Adrenal gland (tissue), 12 donors: ENCODE results near the gene ARL15. TPM values are rescaled to one million over a fixed set of nuclear protein-coding genes. Genes with fewer than 3 reads are reported as not detected.

ENCODE experiments used
- DNase-seq, 7 donors: peaks; one replicate each; pipeline ENCODE4 v3.0.0-alpha.2; 2019 to 2020
- H3K27ac ChIP-seq, 5 donors: fragments of 200-600 bp; sonication (generic) in 4 of 5; 1 replicate in 3 of 5; 2 replicates in 2 of 5; pipeline versions ENCODE4 v1.5.1 to v1.8.0; 2016 to 2020; ENCODE audit warnings: mild to moderate bottlenecking in 1 of 5
- H3K27me3 ChIP-seq: fragments of 200-600 bp; 2 replicates; pipeline ENCODE4 v1.8.0; 2021
- H3K36me3 ChIP-seq, 2 donors: fragments of 200-600 bp; replicated peaks in 1 of 2; 1 replicate in 1 of 2; 2 replicates in 1 of 2; pipeline versions ENCODE4 v1.5.1 to v1.8.0; 2018 to 2022
- H3K4me1 ChIP-seq, 2 donors: fragments of 200-600 bp; replicated peaks in 1 of 2; 1 replicate in 1 of 2; 2 replicates in 1 of 2; pipeline versions ENCODE4 v1.5.1 to v1.8.0; 2018 to 2021
- H3K4me3 ChIP-seq, 4 donors: fragments of 200-600 bp; sonication (generic) in 3 of 4; one replicate each; pipeline ENCODE4 v1.5.1; 2016 to 2018
- H3K9me3 ChIP-seq, 3 donors: fragments of 200-600 bp; sonication (generic) in 1 of 3; replicated peaks in 1 of 3; 1 replicate in 2 of 3; 2 replicates in 1 of 3; pipeline versions ENCODE4 v1.5.1 to v1.8.0; 2016 to 2021
- CTCF ChIP-seq, 6 experiments: fragments of 450-650 bp in 4 of 6; fragments of 200-600 bp in 2 of 6; sonication (generic) in 1 of 6; IDR thresholded peaks; 1 replicate in 5 of 6; 2 replicates in 1 of 6; pipeline versions ENCODE4 v1.5.1 to v1.8.0; 2016 to 2021; ENCODE audit warnings: antibody characterized with exemption in 6 of 6, mild to moderate bottlenecking in 2 of 6, moderate library complexity in 1 of 6
- POLR2A ChIP-seq, 2 donors: fragments of 450-650 bp; IDR thresholded peaks; one replicate each; pipeline ENCODE4 v1.6.1; 2017; ENCODE audit warnings: antibody characterized with exemption in 2 of 2, mild to moderate bottlenecking in 2 of 2, moderate library complexity in 1 of 2
- WGBS, 4 donors: extraction: QIAGEN DNeasy Blood & Tissue Kit in 2 of 4; methylation state at CpG; one replicate each; pipeline versions ENCODE4 v1.1.5 to v1.1.7; 2013 to 2017; 5-methylcytosine and 5-hydroxymethylcytosine counted together
- intact Hi-C, 2 donors: fragments of 100-400 bp; cut with DNase I; formaldehyde crosslinking; loops; one replicate each; pipeline versions ENCODE4 v1.14.1 to v1.15.0; 2022 to 2023
- polyA plus RNA-seq, 3 donors: library from polyadenylated mRNA; stranded (reverse); fragments of 200-250 nt in 2 of 3; fragments of 350-450 nt in 1 of 3; fragmentation: Illumina TruSeq in 1 of 3; extraction: RNeasy Lipid Tissue Mini Kit (QIAGEN cat#74804) in 1 of 3; gene quantifications; one replicate each; pipeline ENCODE4 v1.2.3, GENCODE V29; 2013 to 2014
- total RNA-seq, 9 donors: library from RNA; depleted of rRNA in 4 of 9; stranded (reverse); fragments of >200 nt in 4 of 9; fragments of 120-200 nt in 1 of 9; fragmentation: NEBNext Ultra II Directional in 1 of 9; extraction: Animal tissue kit (Norgen Biotek cat#: 25700) in 1 of 9; gene quantifications; one replicate each; pipeline versions ENCODE4 v1.1.0 to v1.2.4, GENCODE V29; 2013 to 2023
- donor health status: healthy with polysubstance abuse.
- donor health status: Bipolar disorder and iron deficiency.
- donor health status: DM: yes; HTN: yes; CAD: no.
- donor health status: DM: no; HTN: no; CAD: no.
- donor health status: DM: no; HTN: no; CAD: no.
- donor health status: DM: yes; HTN: yes; CAD: no.

ARL15 gene
- total and polyA plus RNA-seq, 12 donors: 12.1 to 85.6 (median 38.9) TPM

GRCh38 chr5:53991942-53992341 lies 318.4 kb downstream of the ARL15 start:
- no peak overlapping the region for H3K27ac ChIP-seq
- intact Hi-C loops: no loop called here
- H3K36me3 ChIP-seq: no peaks in the 10 kb centered on the region
- TF ChIP-seq POLR2A (IDR thresholded peaks at IDR 0.05) (no peak), CTCF (IDR thresholded peaks at IDR 0.05) (peak in 4 of 6 experiments; percentile 33 to 37 (median 34))
- 87 to 97% (median 97%) methylated on average over 4 of the region's 4 CpGs for WGBS, 4 donors
- no peak overlapping the region for H3K4me3 ChIP-seq
- peaks cover 0 to 8% of the 10 kb centered on the region in 2 donors for H3K4me1 ChIP-seq
- DNase-seq: no peak
- H3K9me3 ChIP-seq: no peaks in the 10 kb centered on the region
- no peaks in the 10 kb centered on the region for H3K27me3 ChIP-seq

GRCh38 chr5:53987101-53987500 lies 323.3 kb downstream of the ARL15 start:
- Histone ChIP-seq H3K4me3 (no peak overlapping the region), H3K36me3 (no peaks in the 10 kb centered on the region), H3K4me1 (peaks cover 0 to 8% of the 10 kb centered on the region in 2 donors), H3K27me3 (no peaks in the 10 kb centered on the region), H3K9me3 (no peaks in the 10 kb centered on the region), H3K27ac (no peak overlapping the region)
- 90 to 98% (median 95%) methylated on average over 3 of the region's 3 CpGs for WGBS, 4 donors
- intact Hi-C loops: no loop called here
- no peak for TF ChIP-seq CTCF (IDR thresholded peaks at IDR 0.05)
- no peak for TF ChIP-seq POLR2A (IDR thresholded peaks at IDR 0.05)
- no peak for DNase-seq

GRCh38 chr5:53985796-53986195 lies 324.6 kb downstream of the ARL15 start:
- no peak for DNase-seq
- intact Hi-C loops: no loop called here
- H3K36me3 ChIP-seq: no peaks in the 10 kb centered on the region

GRCh38 chr5:53984971-53985370 lies 325.4 kb downstream of the ARL15 start:
- TF ChIP-seq POLR2A (IDR thresholded peaks at IDR 0.05): no peak
- TF ChIP-seq CTCF (IDR thresholded peaks at IDR 0.05): no peak
- Histone ChIP-seq H3K4me1 (peaks cover 0 to 8% of the 10 kb centered on the region in 2 donors), H3K4me3 (no peak overlapping the region), H3K36me3 (no peaks in the 10 kb centered on the region), H3K9me3 (no peaks in the 10 kb centered on the region), H3K27me3 (no peaks in the 10 kb centered on the region), H3K27ac (no peak overlapping the region)
- 97 to 98% (median 97%) methylated on average over 1 of the region's 1 CpG for WGBS, 4 donors
- DNase-seq: no peak
- intact Hi-C loops: no loop called here

More at GRCh38 chr5:53985796-53986195, 324.6 kb downstream of the ARL15 start:
- TF ChIP-seq CTCF (IDR thresholded peaks at IDR 0.05) (no peak), POLR2A (IDR thresholded peaks at IDR 0.05) (no peak)
- 95 to 98% (median 96%) methylated on average over 5 of the region's 5 CpGs for WGBS, 4 donors
- no peak overlapping the region for H3K27ac ChIP-seq
- H3K9me3 ChIP-seq: no peaks in the 10 kb centered on the region
- no peaks in the 10 kb centered on the region for H3K27me3 ChIP-seq
- no peak overlapping the region for H3K4me3 ChIP-seq
- H3K4me1 ChIP-seq: peaks cover 0 to 8% of the 10 kb centered on the region in 2 donors
